HG02885 (cell line): ENCODE measurements around the gene PTPRG.
A peak's percentile ranks its signal among the peaks of the same experiment; 100 is the strongest.

Experiments
- ATAC-seq: cut with Tn5 transposase; IDR thresholded peaks from one replicate; pipeline ENCODE4 v1.9.1; 2021; ENCODE audit warnings: mild to moderate bottlenecking; ENCODE audit not compliant: unreplicated experiment, poor library complexity

PTPRG gene

GRCh38 chr3:61562042-61562720 lies 810 bp downstream of the PTPRG start:
- no peak for ATAC-seq

GRCh38 chr3:61562721-61563312 lies 1.4 kb downstream of the PTPRG start:
- ATAC-seq: no peak

- no peak for ATAC-seq
Measured at GRCh38 chr3:61563313-61564271, 2.2 kb downstream of the PTPRG start.

- no peak for ATAC-seq
Measured at GRCh38 chr3:61564395-61565059, 3.2 kb downstream of the PTPRG start.

GRCh38 chr3:61565569-61565968 lies 4.2 kb downstream of the PTPRG start:
- ATAC-seq: no peak

DNA sequence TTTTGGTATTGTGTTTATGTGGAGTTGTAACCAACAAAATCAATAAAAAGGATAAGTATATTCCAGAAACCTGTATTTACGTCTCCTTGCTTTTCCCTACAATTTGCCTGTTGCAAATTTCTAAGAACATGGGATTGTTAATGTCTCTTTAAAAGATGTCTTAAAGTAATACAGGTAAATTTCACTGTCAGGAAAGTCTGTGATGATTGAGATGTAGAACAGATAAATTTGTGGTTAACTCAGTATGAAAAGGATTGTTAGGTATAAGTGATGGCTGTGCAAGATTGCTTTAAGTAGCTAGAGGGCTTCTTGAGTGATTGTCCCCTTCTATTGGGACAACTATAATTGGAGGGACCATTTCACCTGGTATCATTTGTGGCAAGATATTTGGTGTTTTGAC lies 6.8 kb downstream of the PTPRG start:
- no peak for ATAC-seq

- no peak for ATAC-seq
Measured at GRCh38 chr3:61569856-61570580, 8.6 kb downstream of the PTPRG start.

DNA sequence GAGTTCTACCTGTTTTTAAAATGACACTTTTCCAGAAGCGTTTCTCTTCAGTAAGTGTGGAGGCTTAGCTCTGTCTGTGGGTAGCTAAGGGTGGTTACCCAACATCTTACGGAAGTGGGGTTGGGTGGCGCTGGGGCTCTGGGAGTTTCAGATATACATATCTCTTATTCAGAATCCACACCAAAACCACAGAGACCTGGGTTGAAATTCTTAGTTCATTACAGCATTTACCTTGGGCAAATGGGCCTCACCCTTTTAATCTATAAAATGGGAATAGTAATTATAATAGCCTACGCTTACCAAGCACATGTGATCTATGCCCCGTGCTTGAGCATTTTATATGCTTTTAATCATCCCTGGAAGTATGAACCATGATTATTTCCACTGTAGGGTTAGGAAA lies 9.4 kb downstream of the PTPRG start:
- peak; percentile 64 for ATAC-seq

DNA sequence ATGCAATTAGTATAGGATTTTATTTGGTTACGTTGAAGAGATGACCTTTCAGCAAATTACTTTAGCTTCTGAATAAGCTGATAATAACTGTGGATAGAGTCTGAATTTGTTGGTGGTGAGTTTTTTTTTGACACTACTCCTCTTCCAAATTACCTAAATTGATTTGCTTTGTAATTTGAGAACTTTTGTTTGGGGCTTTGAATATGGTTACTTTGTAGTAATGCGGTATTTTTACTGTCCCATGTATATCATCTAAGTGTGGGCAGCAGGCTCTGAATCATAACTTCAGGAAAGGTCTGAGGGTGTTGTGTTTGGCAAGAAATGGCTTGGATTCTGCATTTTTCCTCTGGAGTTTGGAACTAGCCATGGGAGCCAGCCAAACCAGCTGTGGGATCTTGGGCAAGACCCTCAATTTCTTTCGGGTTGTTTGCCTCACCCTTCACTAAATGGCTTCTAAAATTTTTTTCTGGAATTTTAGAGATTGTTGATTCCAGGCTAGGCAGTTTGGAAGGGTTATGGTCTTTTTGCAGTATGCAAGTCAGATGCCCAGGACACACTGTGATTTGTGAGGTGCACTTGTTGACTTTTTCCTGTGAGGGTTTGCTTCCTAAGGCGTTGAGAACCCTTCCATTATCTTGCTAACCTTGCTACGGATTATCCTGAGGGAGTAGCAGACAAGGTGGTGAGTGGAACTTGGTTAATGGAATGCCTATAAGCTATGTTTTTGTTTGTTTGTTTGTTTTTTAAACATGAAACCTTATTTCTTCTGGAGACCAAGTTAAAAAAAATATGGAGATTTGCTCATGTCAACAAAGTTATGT lies 10.4 kb downstream of the PTPRG start:
- no peak for ATAC-seq

DNA sequence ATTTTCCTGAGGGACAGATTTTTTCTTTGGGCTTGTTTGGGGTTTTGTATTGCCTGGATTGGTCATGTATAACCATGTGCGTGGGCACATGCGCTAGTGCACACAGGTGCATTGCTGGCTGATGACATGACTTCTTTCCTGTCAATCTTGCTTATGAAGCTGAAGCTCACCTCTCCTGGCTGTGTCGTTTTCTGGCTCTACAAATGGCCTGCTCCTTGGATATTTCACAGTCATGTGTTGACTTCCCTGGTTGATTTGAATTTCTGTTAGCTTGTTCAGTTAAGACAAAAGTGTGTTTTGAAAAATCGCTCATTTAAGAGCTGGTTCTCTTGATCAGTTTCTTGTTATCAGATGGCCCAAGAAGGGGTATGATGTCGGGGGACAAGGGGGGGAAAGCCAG lies 11.5 kb downstream of the PTPRG start:
- ATAC-seq: no peak

GRCh38 chr3:61573441-61573840 lies 12.1 kb downstream of the PTPRG start:
- no peak for ATAC-seq

DNA sequence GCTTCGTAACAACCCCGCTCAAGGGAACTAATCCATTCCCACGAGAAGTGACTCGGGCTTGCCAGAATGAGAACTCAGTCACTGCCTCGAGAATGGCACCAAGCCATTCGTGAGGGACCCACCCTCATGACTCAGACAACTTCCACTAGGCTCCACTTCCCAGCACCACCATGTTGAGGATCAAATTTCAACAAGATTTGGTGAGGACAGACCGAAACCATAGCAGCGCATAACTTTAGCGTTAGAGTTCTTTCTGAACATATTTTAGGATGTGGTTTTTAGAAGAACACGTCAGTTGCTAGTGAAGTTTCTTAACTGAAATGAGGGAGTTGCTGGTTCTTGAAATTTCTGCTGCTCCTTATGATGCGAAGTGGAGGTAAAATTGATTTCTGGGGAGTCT lies 13.5 kb downstream of the PTPRG start:
- ATAC-seq: no peak

DNA sequence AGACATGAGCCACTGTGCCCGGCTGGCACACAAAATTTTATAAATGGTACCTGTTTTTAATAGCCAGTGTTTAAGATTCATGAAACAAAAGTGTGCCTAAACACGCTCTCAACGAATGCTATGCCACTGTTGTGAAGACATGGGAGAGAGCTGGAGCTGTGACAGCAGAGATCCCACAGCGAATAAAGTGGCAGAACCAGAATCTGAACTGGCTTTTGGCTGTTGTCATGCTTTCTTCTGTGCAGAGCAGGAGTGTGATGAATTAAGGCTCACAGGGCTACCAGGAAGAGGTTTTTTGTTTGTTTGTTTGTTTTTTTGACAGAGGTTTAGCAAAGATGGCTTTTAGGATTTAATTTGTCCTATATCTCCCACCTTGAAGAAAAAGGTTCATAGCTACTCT lies 14.5 kb downstream of the PTPRG start:
- ATAC-seq: no peak

- ATAC-seq: no peak
Measured at GRCh38 chr3:61577760-61578159, 16.4 kb downstream of the PTPRG start.

DNA sequence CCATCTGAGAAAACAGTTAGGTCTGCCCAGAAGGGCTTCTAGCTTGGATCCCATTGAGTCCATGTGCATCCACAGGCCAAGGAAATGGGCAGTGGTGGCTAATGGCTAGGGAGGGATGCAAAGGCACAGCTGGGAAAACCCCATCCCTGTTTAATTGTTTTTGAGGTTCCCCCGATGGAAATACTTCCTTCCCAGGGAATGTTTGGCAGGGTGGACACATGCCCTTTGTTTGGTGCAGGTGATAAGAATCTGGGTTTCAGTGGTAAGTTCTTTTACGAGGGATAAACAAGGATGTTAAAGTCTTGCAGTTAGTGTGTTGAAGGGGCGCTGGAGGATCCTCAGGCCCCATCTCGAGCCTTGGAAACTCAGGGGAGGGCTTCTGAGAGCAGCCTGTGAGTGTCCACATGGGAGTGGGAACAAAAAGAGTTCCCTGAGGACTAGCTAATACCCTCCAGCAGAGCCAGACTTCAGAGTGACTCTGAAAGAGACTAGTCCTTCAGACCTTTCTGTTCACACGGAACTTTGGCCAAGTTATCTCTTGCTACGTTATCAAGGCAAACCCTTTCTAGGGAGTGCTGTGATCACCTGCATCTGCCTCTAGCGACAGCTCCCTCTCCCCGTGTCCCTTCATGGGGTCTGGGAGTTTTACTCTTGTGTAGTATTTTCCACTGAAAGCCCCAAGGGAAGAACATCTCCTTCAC lies 17.4 kb downstream of the PTPRG start:
- ATAC-seq: no peak

DNA sequence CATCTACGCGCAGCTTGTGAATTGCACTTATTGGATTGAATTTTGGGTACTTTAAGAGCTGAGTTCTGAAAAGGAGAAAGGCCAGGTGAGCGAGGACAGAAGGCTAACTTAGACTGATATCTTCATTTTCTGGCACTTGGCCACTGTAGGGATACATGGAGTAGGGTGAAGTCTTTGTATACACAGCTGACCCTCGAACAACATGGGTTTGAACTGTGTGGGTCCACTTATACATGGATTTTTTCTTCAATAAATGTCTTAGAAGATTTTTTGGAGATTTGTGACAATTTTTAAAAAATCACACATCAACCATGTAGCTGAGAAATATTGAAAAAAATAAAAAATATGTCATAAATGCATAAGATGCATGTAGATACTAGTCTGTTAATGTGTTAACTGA lies 18.3 kb downstream of the PTPRG start:
- no peak for ATAC-seq

DNA sequence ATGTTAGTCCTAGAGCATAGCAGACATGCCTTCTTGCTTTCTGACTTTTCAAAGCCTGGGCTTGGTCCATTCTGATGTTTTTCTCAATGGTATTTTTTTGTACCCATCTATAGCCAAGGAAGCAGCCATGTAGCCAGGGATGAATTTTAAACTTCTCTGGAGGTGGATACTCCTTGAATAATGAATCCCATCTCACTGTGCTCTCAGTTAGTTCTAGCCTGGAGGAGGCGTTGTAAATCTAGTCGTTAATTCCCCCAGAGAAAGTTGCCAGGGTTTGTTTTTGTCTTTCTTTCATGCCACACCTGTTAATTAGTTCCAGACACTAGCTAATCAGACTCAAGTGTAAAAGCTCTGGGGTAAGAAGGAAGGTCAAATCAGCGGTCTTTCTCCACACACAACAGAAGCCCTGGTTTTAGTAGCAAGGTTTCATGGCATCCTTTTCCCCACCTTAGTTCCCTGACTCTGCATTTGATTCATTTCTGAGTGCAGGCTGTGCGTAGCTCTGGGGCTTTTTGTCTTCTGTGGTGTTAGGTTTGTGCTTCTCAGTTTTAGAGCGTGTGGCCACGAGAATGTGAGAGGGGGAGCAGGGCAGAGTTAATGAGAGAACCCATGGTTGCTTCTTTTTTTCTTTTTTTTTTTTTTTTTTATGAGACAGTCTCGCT lies 19.7 kb downstream of the PTPRG start:
- ATAC-seq: no peak

GRCh38 chr3:61582287-61582686 lies 20.9 kb downstream of the PTPRG start:
- no peak for ATAC-seq
